A673 (cell line): ENCODE results near the gene FGD4. TPM values are rescaled to one million over a fixed set of nuclear protein-coding genes. Genes with fewer than 3 reads are reported as not detected.

Source experiments
- BruUV-seq: library from RNA; stranded (reverse); fragments of 400-500 nt; replicated peaks from 2 replicates; lab custom pipeline; 2021; lab: Mats Ljungman, UMichigan
- CTCF ChIA-PET: fragments of 300-600 bp; sonication (Branson Sonifier 250); formaldehyde crosslinking; loops from one replicate; lab custom pipeline; 2022; ENCODE audit warnings: antibody characterized with exemption; lab: Charles Lee
- POLR2A ChIA-PET: fragments of 300-600 bp; sonication (Branson Sonifier 250); formaldehyde crosslinking; loops from one replicate; lab custom pipeline; 2022; ENCODE audit warnings: antibody characterized with exemption; ENCODE audit not compliant: low non-redundant PET; lab: Charles Lee
- DNase-seq: peaks from one replicate; pipeline ENCODE4 v3.0.0-alpha.2; 2015; ENCODE audit warnings: low spot score
- H3K27ac ChIP-seq: fragments of 200-600 bp; sonication (generic); 2 replicates; pipeline ENCODE4 v1.5.1; 2016; ENCODE audit warnings: mixed run types, low read depth, mild to moderate bottlenecking, mixed read lengths, antibody characterized with exemption, low read length; ENCODE audit not compliant: poor library complexity, severe bottlenecking
- H3K27me3 ChIP-seq: fragments of 200-600 bp; sonication (generic); replicated peaks from 2 replicates; pipeline ENCODE4 v1.6.1; 2017; ENCODE audit warnings: mixed run types, low read depth, mild to moderate bottlenecking, mixed read lengths, antibody characterized with exemption, low read length; ENCODE audit not compliant: insufficient read depth, poor library complexity
- H3K36me3 ChIP-seq: fragments of 200-600 bp; sonication (generic); 2 replicates; pipeline ENCODE4 v1.6.1; 2016; ENCODE audit warnings: mixed run types, mild to moderate bottlenecking, mixed read lengths, antibody characterized with exemption, low read length; ENCODE audit not compliant: insufficient read depth, poor library complexity, severe bottlenecking
- H3K4me1 ChIP-seq: fragments of 200-600 bp; sonication (generic); 2 replicates; pipeline ENCODE4 v1.6.1; 2017; ENCODE audit warnings: mixed run types, mild to moderate bottlenecking, mixed read lengths, antibody characterized with exemption, low read length; ENCODE audit not compliant: insufficient read depth, poor library complexity, severe bottlenecking
- H3K4me3 ChIP-seq: fragments of 200-600 bp; sonication (generic); 2 replicates; pipeline ENCODE4 v1.5.1; 2016; ENCODE audit warnings: low read depth, mixed run types, mild to moderate bottlenecking, mixed read lengths, low read length; ENCODE audit not compliant: poor library complexity, severe bottlenecking
- H3K9me3 ChIP-seq: fragments of 200-600 bp; sonication (generic); 2 replicates; pipeline ENCODE4 v1.6.1; 2016; ENCODE audit warnings: mixed run types, low read depth, mild to moderate bottlenecking, mixed read lengths, antibody characterized with exemption, low read length; ENCODE audit not compliant: poor library complexity, severe bottlenecking
- CTCF ChIP-seq: fragments of 300-800, 200-600 bp; sonication (generic); conservative IDR thresholded peaks from 2 replicates; pipeline ENCODE4 v1.5.1; 2017; ENCODE audit warnings: low read depth, mild to moderate bottlenecking, antibody characterized with exemption, low read length, moderate library complexity, mixed read lengths
- EZH2 ChIP-seq: fragments of 200-600 bp; sonication (generic); IDR thresholded peaks from 2 replicates; pipeline ENCODE4 v1.6.1; 2017; ENCODE audit warnings: borderline replicate concordance, low read depth, mild to moderate bottlenecking, mixed read lengths, antibody characterized with exemption, low read length; ENCODE audit not compliant: poor library complexity, severe bottlenecking
- intact Hi-C: fragments of 100-400 bp; cut with micrococcal nuclease; formaldehyde crosslinking; loops from one replicate; pipeline ENCODE4 v1.10.0; 2022; ENCODE audit not compliant: unreplicated experiment
- total RNA-seq: library from RNA; stranded (reverse); gene quantifications from 2 replicates; pipeline ENCODE4 v1.2.3, GENCODE V29; 2021

Gene FGD4
- total RNA-seq, 1 experiment from 2014 or later, result 21.5 TPM

DNA sequence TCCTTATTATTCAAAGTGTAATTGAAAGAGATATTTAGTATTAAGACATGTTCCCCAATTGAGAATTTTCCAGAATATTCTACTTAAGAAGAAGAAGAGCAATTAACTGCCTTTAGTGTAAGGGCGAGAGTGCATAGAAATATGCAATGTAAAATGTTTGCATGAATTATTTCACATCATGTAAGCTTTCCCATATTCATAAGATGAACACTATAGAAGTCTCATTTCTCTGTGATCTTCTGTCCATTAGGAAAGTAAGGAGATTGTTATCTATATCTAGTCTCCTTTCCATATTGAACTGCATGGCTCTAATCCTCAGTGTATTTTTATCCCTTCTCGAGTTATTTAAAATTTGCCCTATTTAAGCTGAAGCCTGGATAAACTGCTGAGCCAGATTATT, 17.1 kb upstream of the FGD4 start:
- CTCF ChIA-PET, result no interaction called here
- H3K27me3 ChIP-seq, result no peaks in the 10 kb centered on the region
- peaks cover 6% of the 10 kb centered on the region for H3K4me1 ChIP-seq
- DNase-seq, result no peak
- POLR2A ChIA-PET, result no interaction called here
- H3K9me3 ChIP-seq, result no peaks in the 10 kb centered on the region
- H3K4me3 ChIP-seq, result no peak overlapping the region
- no peak overlapping the region for H3K27ac ChIP-seq
- BruUV-seq, result no TSS peak
- TF ChIP-seq CTCF (no peak), EZH2 (no peak)
- H3K36me3 ChIP-seq, result no peaks in the 10 kb centered on the region
- intact Hi-C loops, result no loop called here

DNA sequence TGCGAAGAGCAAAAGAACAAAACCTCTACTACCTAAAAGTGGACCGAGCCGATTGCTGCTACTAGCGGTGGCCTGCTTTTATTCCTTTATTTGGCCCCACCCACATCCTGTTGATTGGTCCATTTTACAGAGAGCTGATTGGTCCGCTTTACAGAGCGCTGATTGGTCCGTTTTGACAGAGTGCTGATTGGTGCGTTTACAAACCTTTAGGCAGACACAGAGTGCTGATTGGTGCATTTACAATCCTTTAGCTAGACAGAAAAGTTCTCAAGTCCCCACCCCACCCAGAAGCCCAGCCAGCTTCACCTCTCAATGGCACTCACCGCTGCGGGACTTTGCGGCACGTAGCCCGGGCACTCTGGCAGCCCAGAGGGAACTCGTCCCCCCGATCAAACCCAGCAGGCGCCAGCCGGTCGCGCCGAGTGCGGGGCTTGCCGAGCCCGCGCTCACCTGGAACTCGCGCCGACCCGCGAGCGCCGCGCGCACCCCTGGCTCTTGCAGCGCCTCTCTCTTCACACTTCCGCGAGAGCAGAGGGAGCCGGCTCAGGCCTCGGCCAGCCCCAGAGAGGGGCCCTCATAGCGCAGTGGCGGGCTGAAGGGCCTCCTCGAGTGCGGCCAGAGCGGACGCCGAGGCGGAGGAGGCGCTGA, 8.7 kb upstream of the FGD4 start:
- Histone ChIP-seq H3K9me3 (no peaks in the 10 kb centered on the region), H3K27ac (no peak overlapping the region), H3K4me1 (peaks cover 10% of the 10 kb centered on the region), H3K4me3 (no peak overlapping the region), H3K36me3 (no peaks in the 10 kb centered on the region), H3K27me3 (no peaks in the 10 kb centered on the region)
- intact Hi-C loops, result no loop called here
- POLR2A ChIA-PET, result no interaction called here
- no peak for DNase-seq
- no peak for TF ChIP-seq EZH2
- no peak for TF ChIP-seq CTCF
- CTCF ChIA-PET, result no interaction called here
- no TSS peak for BruUV-seq

DNA sequence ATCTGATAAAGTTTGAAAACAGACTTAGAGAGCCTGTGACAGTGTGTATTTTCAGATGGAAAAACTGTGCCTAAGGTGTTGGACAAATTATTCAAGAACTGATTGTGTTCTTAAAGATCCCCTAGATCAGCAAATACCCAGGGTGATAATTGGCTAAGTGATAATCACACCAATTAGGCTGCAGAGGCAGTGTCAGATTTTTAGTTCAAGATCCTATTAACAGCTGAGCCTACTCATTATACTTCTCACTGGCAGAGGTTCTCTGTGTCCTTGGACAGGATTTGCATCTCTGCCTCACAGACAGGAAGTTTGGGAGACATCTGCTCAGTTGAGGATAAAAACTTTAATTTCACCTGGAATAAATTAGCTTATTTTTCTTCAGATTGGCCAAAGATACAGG, 4.3 kb upstream of the FGD4 start:
- TF ChIP-seq CTCF, result no peak
- TF ChIP-seq EZH2, result no peak
- Histone ChIP-seq H3K27me3 (no peaks in the 10 kb centered on the region), H3K4me1 (peaks cover 12% of the 10 kb centered on the region), H3K36me3 (no peaks in the 10 kb centered on the region), H3K4me3 (no peak overlapping the region), H3K9me3 (no peaks in the 10 kb centered on the region), H3K27ac (no peak overlapping the region)
- CTCF ChIA-PET, result no interaction called here
- peak; percentile 30 for DNase-seq
- intact Hi-C loops, result no loop called here
- BruUV-seq, result no TSS peak
- POLR2A ChIA-PET, result no interaction called here
